ENCODE data around the gene SELENOH.

- TF ChIP-seq CTCF (IDR thresholded peaks at IDR 0.05) (no peak), ZFX (IDR thresholded peaks at IDR 0.05; ENCODE audit: borderline replicate concordance) (no peak)
These were observed 23.7 kb downstream of the SELENOH start for GRCh38 chr11:57764972-57765371.

Measured in 22Rv1 (cell line).